ENCODE measurements around the gene SYNGR1.
"Not testable (repeated sequence)": the region's sequence is repeated elsewhere in the genome, so short reads cannot be mapped to it uniquely, and the experiment has no call there.

SYNGR1 gene

GRCh38 chr22:39355080-39355479 is 5.3 kb downstream of the SYNGR1 start:
- no peak overlapping the region for H3K27ac Mint-ChIP-seq
- H3K4me1 Mint-ChIP-seq = peaks cover 6% of the 10 kb centered on the region
- DNase-seq (ENCODE audit: low spot score in 2 of 2) (no peak), ATAC-seq (no peak)
- no peak overlapping the region for H3K4me3 Mint-ChIP-seq
- H3K9me3 Mint-ChIP-seq = no peaks in the 10 kb centered on the region
- H3K36me3 Mint-ChIP-seq = peaks cover 6% of the 10 kb centered on the region

GRCh38 chr22:39355805-39356204 is 6.0 kb downstream of the SYNGR1 start:
- not testable (repeated sequence) for H3K36me3 Mint-ChIP-seq; H3K9me3 Mint-ChIP-seq; H3K27ac Mint-ChIP-seq; H3K4me3 Mint-ChIP-seq; H3K4me1 Mint-ChIP-seq; DNase-seq (ENCODE audit: low spot score in 2 of 2); ATAC-seq

DNA sequence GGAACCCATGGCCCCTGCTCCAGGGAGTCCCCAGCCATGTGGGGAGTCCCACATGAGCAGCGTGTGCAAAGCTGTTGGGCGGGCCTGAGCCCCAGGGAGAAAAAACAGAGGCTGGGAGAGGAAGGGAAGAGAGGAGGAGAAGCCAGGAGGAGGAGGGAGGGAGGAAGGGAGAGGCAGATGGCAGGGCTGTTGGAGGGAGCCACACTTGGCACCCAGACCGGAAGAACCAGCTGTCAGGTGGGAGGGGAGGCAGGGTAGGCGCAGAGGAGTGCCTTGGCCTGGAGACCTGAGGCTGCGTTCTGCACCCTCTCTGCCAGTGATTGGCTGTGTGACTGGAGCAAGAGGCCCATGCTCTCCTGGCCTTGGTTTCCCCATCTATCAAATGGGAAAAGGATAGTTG is 6.7 kb downstream of the SYNGR1 start:
- ATAC-seq = no peak
- Mint-ChIP-seq H3K9me3 (no peaks in the 10 kb centered on the region), H3K36me3 (peaks cover 6% of the 10 kb centered on the region), H3K27ac (no peak overlapping the region), H3K4me3 (no peak overlapping the region), H3K4me1 (peaks cover 3% of the 10 kb centered on the region)
- DNase-seq (ENCODE audit: low spot score in 2 of 2) = no peak

- DNase-seq (ENCODE audit: low spot score in 2 of 2); H3K36me3 Mint-ChIP-seq: not testable (repeated sequence)
These were observed 7.6 kb downstream of the SYNGR1 start for GRCh38 chr22:39357110-39358108.

GRCh38 chr22:39358197-39358596 is 8.4 kb downstream of the SYNGR1 start:
- not testable (repeated sequence) for H3K27ac Mint-ChIP-seq

More at GRCh38 chr22:39357110-39358108, 7.6 kb downstream of the SYNGR1 start:
- H3K4me3 Mint-ChIP-seq, ATAC-seq, H3K27ac Mint-ChIP-seq, H3K9me3 Mint-ChIP-seq, H3K4me1 Mint-ChIP-seq: not testable (repeated sequence)

DNA sequence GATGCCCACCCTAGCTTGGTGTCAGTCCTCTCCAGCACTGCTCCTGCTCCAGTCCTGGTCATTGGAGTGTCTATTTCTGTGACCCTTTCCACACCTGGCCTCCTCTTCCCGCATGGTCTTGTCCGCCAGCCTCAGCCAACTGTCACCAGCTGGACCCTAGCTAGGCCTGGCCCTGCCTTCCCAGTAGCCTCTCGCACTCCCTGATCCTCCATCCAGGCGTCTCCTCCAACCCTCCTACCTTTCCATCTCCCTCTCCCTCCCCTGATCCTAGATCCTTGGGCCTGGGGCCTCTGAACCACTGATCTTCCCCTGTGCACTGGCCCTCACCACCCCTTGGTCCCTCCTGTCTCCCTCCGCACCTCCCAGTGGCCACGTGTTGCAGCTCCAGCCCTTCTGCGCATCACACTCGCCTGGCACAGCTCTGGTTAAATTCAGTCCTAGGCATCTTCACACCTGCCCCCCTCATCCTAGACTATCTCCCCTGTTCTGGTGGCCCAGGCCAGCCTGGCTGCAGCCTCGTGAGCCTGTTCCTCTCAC is 9.9 kb downstream of the SYNGR1 start:
- no peaks in the 10 kb centered on the region for H3K4me1 Mint-ChIP-seq
- no peaks in the 10 kb centered on the region for H3K9me3 Mint-ChIP-seq

More at GRCh38 chr22:39358197-39358596, 8.4 kb downstream of the SYNGR1 start:
- ATAC-seq; H3K4me3 Mint-ChIP-seq; H3K4me1 Mint-ChIP-seq; H3K36me3 Mint-ChIP-seq; DNase-seq (ENCODE audit: low spot score in 2 of 2); H3K9me3 Mint-ChIP-seq: not testable (repeated sequence)

DNA sequence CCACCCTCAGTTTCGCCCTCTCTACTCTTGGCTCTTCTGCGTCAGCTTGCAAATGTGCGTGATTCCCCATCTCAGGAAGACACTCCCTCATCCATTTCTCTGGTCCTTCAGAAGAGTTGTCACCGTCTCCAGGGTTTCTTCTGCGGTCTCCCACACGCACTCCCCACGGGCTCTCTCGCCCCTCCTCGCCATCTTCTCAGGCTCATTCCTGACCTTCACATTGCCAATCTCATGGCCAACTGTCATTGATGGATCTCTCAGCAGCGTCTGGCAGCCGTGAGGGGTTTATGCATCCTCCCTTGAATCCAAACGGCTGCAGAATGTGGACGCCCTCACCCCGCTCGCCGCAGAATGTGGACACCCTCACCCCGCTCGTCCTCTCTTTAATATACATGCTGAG is 10.5 kb downstream of the SYNGR1 start:
- DNase-seq (ENCODE audit: low spot score in 2 of 2) = no peak
- Mint-ChIP-seq H3K9me3 (no peaks in the 10 kb centered on the region), H3K4me1 (no peaks in the 10 kb centered on the region), H3K27ac (no peak overlapping the region), H3K4me3 (no peak overlapping the region), H3K36me3 (peaks cover 4% of the 10 kb centered on the region)
- ATAC-seq = no peak

More for the DNA sequence above, 9.9 kb downstream of the SYNGR1 start:
- H3K36me3 Mint-ChIP-seq = peaks cover 6% of the 10 kb centered on the region
- no peak overlapping the region for H3K4me3 Mint-ChIP-seq
- no peak for ATAC-seq
- no peak for DNase-seq (ENCODE audit: low spot score in 2 of 2)
- no peak overlapping the region for H3K27ac Mint-ChIP-seq

DNA sequence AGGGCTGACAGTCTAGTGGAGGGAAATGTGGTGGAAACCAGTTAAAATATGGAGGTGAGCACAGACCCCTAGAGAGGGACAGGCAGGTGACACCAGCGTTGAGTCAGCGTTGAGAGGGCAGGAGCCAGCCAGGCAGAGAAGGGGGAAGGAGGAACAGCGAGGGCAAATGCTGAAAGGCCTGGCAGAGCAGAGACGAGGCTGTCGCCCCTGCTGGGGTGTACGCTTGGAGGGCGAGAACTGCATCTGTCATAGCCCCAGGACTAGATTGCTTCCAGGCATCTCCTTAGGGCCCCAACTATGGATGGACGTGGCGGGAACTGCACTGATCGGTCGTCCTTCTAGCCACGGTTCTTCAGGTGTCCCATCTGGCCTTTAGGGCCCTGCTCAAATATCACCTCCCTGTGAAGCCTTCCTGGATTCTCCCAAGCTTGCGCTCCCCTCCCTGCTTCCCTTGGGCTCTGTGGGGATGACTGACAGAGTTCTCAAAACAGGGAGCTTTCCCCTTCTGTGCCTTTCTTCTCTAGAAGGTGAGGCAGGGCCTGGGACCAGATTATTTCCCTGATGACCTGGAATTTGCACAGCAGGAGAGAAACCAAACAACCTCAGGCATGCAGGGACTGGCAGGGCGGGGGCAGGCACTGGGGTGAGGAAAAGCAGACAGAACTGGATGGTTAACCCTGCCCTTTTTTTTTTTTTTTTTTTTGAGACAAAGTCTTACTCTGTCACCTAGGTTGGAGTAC is 11.1 kb downstream of the SYNGR1 start:
- Mint-ChIP-seq H3K4me1 (no peaks in the 10 kb centered on the region), H3K4me3 (no peak overlapping the region), H3K36me3 (no peaks in the 10 kb centered on the region), H3K27ac (no peak overlapping the region), H3K9me3 (no peaks in the 10 kb centered on the region)
- DNase-seq (ENCODE audit: low spot score in 2 of 2) = no peak
- ATAC-seq = no peak

DNA sequence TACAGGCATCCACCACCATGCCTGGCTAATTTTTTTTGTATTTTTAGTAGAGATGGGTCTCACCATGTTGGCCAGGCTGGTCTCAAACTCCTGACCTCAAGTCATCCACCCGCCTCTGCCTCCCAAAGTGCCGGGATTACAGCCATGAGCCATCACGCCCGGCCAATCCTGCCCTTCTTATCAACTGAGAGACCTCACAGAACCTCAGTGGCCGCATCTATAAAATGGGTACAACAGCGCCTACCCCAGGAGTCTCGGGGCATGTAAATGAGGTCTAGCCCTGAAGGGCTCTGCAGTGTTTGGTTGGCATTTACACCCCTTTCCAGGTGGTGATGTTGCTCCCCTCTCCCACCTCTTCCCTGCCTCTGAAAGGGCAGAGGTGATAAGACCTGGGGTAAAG is 11.7 kb downstream of the SYNGR1 start:
- Mint-ChIP-seq H3K4me1 (no peaks in the 10 kb centered on the region), H3K27ac (no peak overlapping the region), H3K4me3 (no peak overlapping the region), H3K9me3 (no peaks in the 10 kb centered on the region), H3K36me3 (no peaks in the 10 kb centered on the region)
- DNase-seq (ENCODE audit: low spot score in 2 of 2) (no peak), ATAC-seq (no peak)

- no peak for ATAC-seq
- H3K4me1 Mint-ChIP-seq = peaks cover 7% of the 10 kb centered on the region
- no peak for DNase-seq (ENCODE audit: low spot score in 2 of 2)
- H3K27ac Mint-ChIP-seq = no peak overlapping the region
- no peaks in the 10 kb centered on the region for H3K9me3 Mint-ChIP-seq
- H3K4me3 Mint-ChIP-seq = no peak overlapping the region
- no peaks in the 10 kb centered on the region for H3K36me3 Mint-ChIP-seq
These were observed 12.5 kb downstream of the SYNGR1 start for GRCh38 chr22:39362271-39362670.

- DNase-seq (ENCODE audit: low spot score in 2 of 2) (no peak), ATAC-seq (no peak)
- H3K27ac Mint-ChIP-seq = peak overlapping the region; percentile 36
- H3K36me3 Mint-ChIP-seq = no peaks in the 10 kb centered on the region
- no peak overlapping the region for H3K4me3 Mint-ChIP-seq
- H3K4me1 Mint-ChIP-seq = peaks cover 8% of the 10 kb centered on the region
- no peaks in the 10 kb centered on the region for H3K9me3 Mint-ChIP-seq
These were observed 13.1 kb downstream of the SYNGR1 start for GRCh38 chr22:39362932-39363331.

GRCh38 chr22:39363751-39364515 is 14.1 kb downstream of the SYNGR1 start:
- H3K4me1 Mint-ChIP-seq = peaks cover 8% of the 10 kb centered on the region
- peak overlapping the region; percentile 60 for H3K27ac Mint-ChIP-seq
- H3K36me3 Mint-ChIP-seq = no peaks in the 10 kb centered on the region
- H3K4me3 Mint-ChIP-seq = no peak overlapping the region
- no peaks in the 10 kb centered on the region for H3K9me3 Mint-ChIP-seq
- ATAC-seq (no peak), DNase-seq (ENCODE audit: low spot score in 2 of 2) (no peak)

DNA sequence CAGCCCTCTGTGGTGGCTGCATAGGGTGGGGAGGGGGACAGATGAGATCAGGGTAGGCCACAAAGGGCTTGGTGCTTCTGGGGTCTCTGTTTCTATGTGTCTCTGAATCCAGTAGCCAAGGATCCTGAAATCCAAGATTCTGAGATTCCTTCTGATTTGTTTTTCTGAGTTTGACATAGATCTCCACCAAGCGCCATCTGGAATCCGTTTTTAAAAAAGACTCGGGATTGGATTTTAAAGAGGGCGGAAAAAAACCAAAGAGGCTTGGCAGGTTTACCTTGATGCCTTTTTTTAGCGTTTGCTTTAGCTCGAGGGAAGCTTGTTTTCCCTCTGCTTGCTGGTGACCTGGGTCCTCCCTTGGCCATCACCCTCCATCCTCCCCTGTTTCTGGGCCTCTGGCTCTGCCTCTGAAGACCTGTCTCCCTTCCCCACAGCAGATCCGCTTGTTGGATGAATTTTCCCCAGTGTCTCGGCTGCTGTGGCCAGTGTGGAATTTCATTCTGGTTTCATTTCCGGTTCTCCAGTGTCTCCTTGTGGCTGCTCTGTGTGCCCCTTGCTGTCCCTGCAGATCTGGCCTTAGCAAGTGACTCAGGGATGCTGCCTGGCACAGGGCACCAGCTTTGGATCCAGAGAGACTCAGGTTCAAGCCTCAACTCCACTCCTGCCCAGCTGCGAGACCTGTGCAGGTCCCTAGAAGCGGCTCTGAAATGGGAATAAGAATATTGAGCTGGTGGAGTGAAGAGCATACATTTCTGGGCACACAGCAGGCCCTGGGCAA is 15.1 kb downstream of the SYNGR1 start:
- DNase-seq (ENCODE audit: low spot score in 2 of 2) = no peak
- H3K4me3 Mint-ChIP-seq = no peak overlapping the region

DNA sequence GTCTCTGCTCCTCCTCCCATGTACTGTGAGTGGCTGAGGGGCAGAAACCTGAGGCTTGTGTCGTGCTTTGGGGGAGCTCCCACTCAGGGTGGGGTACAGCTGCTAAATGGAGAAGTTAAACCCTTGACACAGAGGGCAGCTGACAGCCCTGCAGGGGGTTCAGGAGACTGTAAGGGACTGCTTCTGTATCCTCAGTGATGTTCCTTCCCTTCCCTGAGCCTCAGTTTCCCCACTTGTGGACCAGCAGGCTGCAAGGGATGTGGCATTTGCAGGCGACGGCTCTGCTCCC is 15.6 kb downstream of the SYNGR1 start:
- no peak overlapping the region for H3K27ac Mint-ChIP-seq

More for the DNA sequence above, 15.1 kb downstream of the SYNGR1 start:
- no peaks in the 10 kb centered on the region for H3K9me3 Mint-ChIP-seq
- H3K4me1 Mint-ChIP-seq = peaks cover 8% of the 10 kb centered on the region
- no peaks in the 10 kb centered on the region for H3K36me3 Mint-ChIP-seq
- H3K27ac Mint-ChIP-seq = peak overlapping the region; percentile 60
- ATAC-seq = no peak

More for the DNA sequence above, 15.6 kb downstream of the SYNGR1 start:
- Mint-ChIP-seq H3K36me3 (no peaks in the 10 kb centered on the region), H3K9me3 (no peaks in the 10 kb centered on the region), H3K4me1 (peaks cover 8% of the 10 kb centered on the region), H3K4me3 (no peak overlapping the region)
- no peak for ATAC-seq
- no peak for DNase-seq (ENCODE audit: low spot score in 2 of 2)

Data from stimulated activated effector memory CD8-positive, alpha-beta T cell treated with anti-CD3 and anti-CD28 coated beads, Interleukin-12 subunit alpha, Interleukin-12 subunit beta, amount 100 ng/mL, for 72 hours (primary cell).